HepG2 (cell line): ENCODE results near the gene NRGN. TPM values are rescaled to one million over a fixed set of nuclear protein-coding genes. Genes with fewer than 3 reads are reported as not detected.

Experiments
- AGO2 ChIP-seq: fragments of 200-400 bp; formaldehyde crosslinking; optimal IDR thresholded peaks from 2 replicates; pipeline ENCODE3; 2017; ENCODE audit warnings: mild to moderate bottlenecking, low read depth, low read length, moderate library complexity
- CAMTA2 ChIP-seq: sonication (generic); formaldehyde crosslinking; IDR thresholded peaks from 2 replicates; pipeline ENCODE4 v1.4.0; 2020; ENCODE audit warnings: mild to moderate bottlenecking, missing genetic modification reagents, borderline replicate concordance
- HNRNPL ChIP-seq: fragments of 200-400 bp; formaldehyde crosslinking; IDR thresholded peaks from 2 replicates; pipeline ENCODE4 v1.6.1; 2017; ENCODE audit warnings: mild to moderate bottlenecking, low read depth, low read length
- PTBP1 ChIP-seq: fragments of 200-400 bp; formaldehyde crosslinking; IDR thresholded peaks from 2 replicates; pipeline ENCODE4 v1.6.1; 2018; ENCODE audit warnings: low read length, low read depth; ENCODE audit not compliant: poor library complexity, severe bottlenecking
- SMAD1 ChIP-seq: sonication (generic); formaldehyde crosslinking; IDR thresholded peaks from 2 replicates; pipeline ENCODE4 v1.4.0; 2020; ENCODE audit warnings: missing genetic modification reagents, low read depth, mild to moderate bottlenecking, borderline replicate concordance
- TBX2 ChIP-seq: sonication (generic); formaldehyde crosslinking; IDR thresholded peaks from 2 replicates; pipeline ENCODE4 v1.5.0; 2020; ENCODE audit warnings: missing genetic modification reagents, mild to moderate bottlenecking, borderline replicate concordance
- ZNF260 ChIP-seq: sonication (generic); formaldehyde crosslinking; IDR thresholded peaks from 2 replicates; pipeline ENCODE4 v1.4.0; 2020; ENCODE audit warnings: missing genetic modification reagents, low read depth, mild to moderate bottlenecking, borderline replicate concordance
- ZNF331 ChIP-seq: sonication (generic); formaldehyde crosslinking; IDR thresholded peaks from 2 replicates; pipeline ENCODE4 v1.4.0; 2020; ENCODE audit warnings: missing genetic modification reagents
- polyA plus RNA-seq, 8 experiments: library from polyadenylated mRNA; depleted of rRNA in 3 of 8; stranded (reverse) in 7 of 8; unstranded in 1 of 8; fragments of >200 nt; fragmentation: Illumina TruSeq in 4 of 8; extraction: Trizol in 4 of 8; gene quantifications; 2 replicates each; pipeline versions ENCODE4 v1.2.1 to v1.2.3, GENCODE V29; 2011 to 2016; ENCODE audit warnings: low read depth in 4 of 8, missing spikeins in 1 of 8, mixed read lengths in 1 of 8; ENCODE audit not compliant: insufficient read depth in 1 of 8
- total RNA-seq, 5 experiments: library from RNA; depleted of rRNA; stranded (reverse); fragments of >200 nt; fragmentation: Illumina TruSeq; extraction: Trizol; gene quantifications; 2 replicates each; pipeline ENCODE4 v1.2.3, GENCODE V29; 2016; ENCODE audit warnings: low read depth in 1 of 5
- TF ChIP-seq, protein P1 (sequence below), 2 experiments: sonication (generic) in 1 of 2; formaldehyde crosslinking in 1 of 2; IDR thresholded peaks; 2 replicates each; pipeline versions ENCODE4 v1.4.0 to v1.6.1; 2016 to 2020; ENCODE audit warnings: borderline replicate concordance in 1 of 2, low read depth in 1 of 2, mild to moderate bottlenecking in 1 of 2, missing genetic modification reagents in 1 of 2
- TF ChIP-seq, protein P2 (sequence below): sonication (generic); formaldehyde crosslinking; IDR thresholded peaks from 2 replicates; pipeline ENCODE4 v1.5.0; 2020; ENCODE audit warnings: mild to moderate bottlenecking, missing genetic modification reagents, borderline replicate concordance

The NRGN gene
- total and polyA plus RNA-seq, 2 of the 13 experiments (the other 11 are each of a cell fraction or from before 2014, with no cell fraction given): 0.22 TPM; not detected in 1

DNA sequence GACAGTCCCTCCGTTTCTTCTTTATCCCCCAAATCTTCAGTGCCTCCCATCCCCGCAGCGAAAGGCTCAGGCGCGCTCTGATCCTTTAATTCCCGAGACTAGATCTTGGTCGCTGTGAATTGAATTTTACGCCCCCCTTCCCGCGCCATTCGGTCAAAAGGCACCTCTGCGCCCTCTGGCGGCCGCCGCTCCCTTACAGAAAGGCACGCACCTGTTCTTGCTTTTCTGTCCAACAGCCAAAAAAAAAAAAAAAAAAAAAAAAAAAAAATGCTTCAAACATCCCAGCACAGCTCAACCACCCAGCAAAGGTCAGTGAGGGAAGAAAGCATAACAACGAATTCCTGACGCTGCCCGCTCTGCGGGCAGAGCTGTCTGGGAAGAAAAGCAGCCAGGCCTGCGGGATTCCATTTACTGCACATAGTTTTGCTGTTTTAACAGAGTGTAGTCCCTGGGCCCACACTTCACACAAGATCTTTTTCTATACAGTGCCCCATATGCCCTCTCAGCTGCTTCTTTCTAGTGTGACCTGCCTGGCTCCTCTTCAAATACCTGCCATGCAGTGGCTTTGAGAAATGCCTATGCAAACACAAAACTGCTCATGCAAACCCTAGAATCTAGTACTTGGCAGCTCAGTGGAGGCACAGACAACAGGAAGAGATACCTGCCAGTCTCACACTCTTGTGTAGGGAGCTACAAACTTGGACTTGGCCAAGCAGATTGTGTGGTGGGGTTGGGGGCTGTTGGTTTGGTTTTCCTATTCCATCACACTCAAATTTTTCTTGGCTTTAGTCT, 23.6 kb downstream of the NRGN start (continued):
- TF ChIP-seq PTBP1 (peak; percentile 37), ZNF331 (CRISPR knock-in tag) (0 out of 2 replicates have a peak, but pooled peaks have one; percentile 6), AGO2 (no peak), HNRNPL (no peak), ZNF260 (no peak), CAMTA2 (CRISPR knock-in tag) (no peak), TBX2 (CRISPR knock-in tag) (peak; percentile 19; the same call in 1 of the 2 replicates), SMAD1 (CRISPR knock-in tag) (no peak)
- TF ChIP-seq, protein P1, sequence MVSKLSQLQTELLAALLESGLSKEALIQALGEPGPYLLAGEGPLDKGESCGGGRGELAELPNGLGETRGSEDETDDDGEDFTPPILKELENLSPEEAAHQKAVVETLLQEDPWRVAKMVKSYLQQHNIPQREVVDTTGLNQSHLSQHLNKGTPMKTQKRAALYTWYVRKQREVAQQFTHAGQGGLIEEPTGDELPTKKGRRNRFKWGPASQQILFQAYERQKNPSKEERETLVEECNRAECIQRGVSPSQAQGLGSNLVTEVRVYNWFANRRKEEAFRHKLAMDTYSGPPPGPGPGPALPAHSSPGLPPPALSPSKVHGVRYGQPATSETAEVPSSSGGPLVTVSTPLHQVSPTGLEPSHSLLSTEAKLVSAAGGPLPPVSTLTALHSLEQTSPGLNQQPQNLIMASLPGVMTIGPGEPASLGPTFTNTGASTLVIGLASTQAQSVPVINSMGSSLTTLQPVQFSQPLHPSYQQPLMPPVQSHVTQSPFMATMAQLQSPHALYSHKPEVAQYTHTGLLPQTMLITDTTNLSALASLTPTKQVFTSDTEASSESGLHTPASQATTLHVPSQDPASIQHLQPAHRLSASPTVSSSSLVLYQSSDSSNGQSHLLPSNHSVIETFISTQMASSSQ (IDR thresholded peaks at IDR 0.05; ENCODE audit: low read depth): 0 out of 2 replicates have a peak, but pooled peaks have one; percentile 36
- TF ChIP-seq, protein P1 (CRISPR knock-in tag; IDR thresholded peaks at IDR 0.05; ENCODE audit: borderline replicate concordance): no peak
- TF ChIP-seq, protein P2, sequence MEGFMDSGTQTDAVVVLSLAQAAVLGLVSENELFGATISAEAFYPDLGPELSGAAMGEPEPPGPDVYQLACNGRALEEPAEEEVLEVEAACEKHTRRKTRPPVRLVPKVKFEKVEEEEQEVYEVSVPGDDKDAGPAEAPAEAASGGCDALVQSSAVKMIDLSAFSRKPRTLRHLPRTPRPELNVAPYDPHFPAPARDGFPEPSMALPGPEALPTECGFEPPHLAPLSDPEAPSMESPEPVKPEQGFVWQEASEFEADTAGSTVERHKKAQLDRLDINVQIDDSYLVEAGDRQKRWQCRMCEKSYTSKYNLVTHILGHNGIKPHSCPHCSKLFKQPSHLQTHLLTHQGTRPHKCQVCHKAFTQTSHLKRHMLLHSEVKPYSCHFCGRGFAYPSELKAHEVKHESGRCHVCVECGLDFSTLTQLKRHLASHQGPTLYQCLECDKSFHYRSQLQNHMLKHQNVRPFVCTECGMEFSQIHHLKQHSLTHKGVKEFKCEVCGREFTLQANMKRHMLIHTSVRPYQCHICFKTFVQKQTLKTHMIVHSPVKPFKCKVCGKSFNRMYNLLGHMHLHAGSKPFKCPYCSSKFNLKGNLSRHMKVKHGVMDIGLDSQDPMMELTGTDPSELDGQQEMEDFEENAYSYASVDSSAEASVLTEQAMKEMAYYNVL (CRISPR knock-in tag): 0 out of 2 replicates have a peak, but pooled peaks have one; percentile 54
